H1 (cell line): Measurements from ENCODE around the gene TAS1R1. TPM values are rescaled to one million over a fixed set of nuclear protein-coding genes. Genes with fewer than 3 reads are reported as not detected.

ENCODE experiments used
- CTCF ChIA-PET: fragments of 300-600 bp; sonication (Branson Sonifier 250); formaldehyde crosslinking; loops from one replicate; lab custom pipeline; 2021; ENCODE audit not compliant: partially characterized antibody; lab: Charles Lee
- POLR2A ChIA-PET: fragments of 300-600 bp; sonication (Branson Sonifier 250); formaldehyde crosslinking; loops from one replicate; lab custom pipeline; 2021; ENCODE audit warnings: inconsistent platforms; ENCODE audit not compliant: partially characterized antibody; lab: Charles Lee
- DNase-seq, 2 experiments: peaks; one replicate each; pipeline versions ENCODE4 v3.0.0 to v3.0.0-alpha.2; 2010 to 2022; ENCODE audit warnings: low spot score in 2 of 2, low read depth in 1 of 2, mixed read lengths in 1 of 2
- FAIRE-seq: peaks from 2 replicates; lab custom pipeline; 2011; peaks lifted over from hg19 to GRCh38; lab: Jason Lieb, UNC
- H2AFZ ChIP-seq: 2 replicates; pipeline ENCODE4 v1.8.1; 2012; ENCODE audit warnings: low read length, inconsistent platforms
- H2AK5ac ChIP-seq: 2 replicates; pipeline ENCODE4 v1.6.1; 2013; ENCODE audit warnings: low read depth, low read length
- H2BK120ac ChIP-seq: replicated peaks from 2 replicates; pipeline ENCODE3; 2013; ENCODE audit warnings: low read depth, low read length, inconsistent platforms
- H2BK12ac ChIP-seq: 2 replicates; pipeline ENCODE4 v1.6.1; 2013; ENCODE audit warnings: low read depth, low read length
- H2BK15ac ChIP-seq: 2 replicates; pipeline ENCODE4 v1.6.1; 2013; ENCODE audit warnings: low read length
- H2BK20ac ChIP-seq: 2 replicates; pipeline ENCODE4 v1.6.1; 2013; ENCODE audit warnings: low read length
- H2BK5ac ChIP-seq: 2 replicates; pipeline ENCODE4 v1.6.1; 2013; ENCODE audit warnings: low read depth, low read length
- H3K14ac ChIP-seq: 2 replicates; pipeline ENCODE4 v1.6.1; 2013; ENCODE audit warnings: inconsistent platforms; ENCODE audit not compliant: insufficient read length
- H3K18ac ChIP-seq: 2 replicates; pipeline ENCODE4 v1.6.1; 2013; ENCODE audit warnings: low read length; ENCODE audit errors: extremely low read depth
- H3K23ac ChIP-seq: 2 replicates; pipeline ENCODE4 v1.6.1; 2013; ENCODE audit warnings: inconsistent platforms; ENCODE audit not compliant: insufficient read length
- H3K23me2 ChIP-seq: 2 replicates; pipeline ENCODE4 v1.6.1; 2013; ENCODE audit warnings: low read depth, low read length
- H3K27ac ChIP-seq: 2 replicates; pipeline ENCODE4 v1.6.1; 2011; ENCODE audit warnings: low read depth, low read length, inconsistent platforms
- H3K27me3 ChIP-seq, 4 experiments: replicated peaks in 1 of 4; 1 replicate in 1 of 4; 2 replicates in 3 of 4; pipeline versions ENCODE4 v1.6.1 to v1.8.1; 2011 to 2013; ENCODE audit warnings: low read length in 3 of 4, mild to moderate bottlenecking in 3 of 4, inconsistent platforms in 2 of 4, mixed read lengths in 2 of 4, moderate library complexity in 1 of 4; ENCODE audit not compliant: control insufficient read depth in 3 of 4, insufficient read depth in 3 of 4; ENCODE audit errors: extremely low read depth in 1 of 4
- H3K36me3 ChIP-seq, 4 experiments: 2 replicates each; pipeline versions ENCODE4 v1.6.1 to v1.8.1; 2011 to 2013; ENCODE audit warnings: mild to moderate bottlenecking in 4 of 4, low read length in 3 of 4, moderate library complexity in 2 of 4, control low read depth in 1 of 4, inconsistent platforms in 1 of 4; ENCODE audit not compliant: insufficient read depth in 4 of 4, control insufficient read depth in 2 of 4
- H3K4ac ChIP-seq: replicated peaks from 2 replicates; pipeline ENCODE3; 2013; ENCODE audit warnings: low read length, low read depth, mixed read lengths, inconsistent platforms; ENCODE audit not compliant: insufficient read length
- H3K4me1 ChIP-seq, 4 experiments: replicated peaks in 1 of 4; 1 replicate in 1 of 4; 2 replicates in 3 of 4; pipeline versions ENCODE4 v1.6.1 to v1.8.1; 2011 to 2013; ENCODE audit warnings: low read length in 3 of 4, inconsistent platforms in 2 of 4, mixed read lengths in 1 of 4; ENCODE audit not compliant: insufficient read depth in 4 of 4, control insufficient read depth in 3 of 4
- H3K4me2 ChIP-seq, 2 experiments: 2 replicates each; pipeline versions ENCODE4 v1.6.1 to v1.8.1; 2011 to 2013; ENCODE audit warnings: low read depth in 2 of 2, low read length in 2 of 2, control low read depth in 1 of 2, inconsistent platforms in 1 of 2, mild to moderate bottlenecking in 1 of 2; ENCODE audit not compliant: insufficient read depth in 1 of 2
- H3K4me3 ChIP-seq, 4 experiments: fragments of 200-600, 300-600 bp in 1 of 4; sonication (generic), shearing (Covaris generic), sonication (Bioruptor Twin) in 1 of 4; 2 replicates each; pipeline versions ENCODE4 v1.5.1 to v1.8.1; 2011 to 2016; ENCODE audit warnings: low read length in 4 of 4, low read depth in 3 of 4, control low read depth in 2 of 4, inconsistent platforms in 2 of 4, mild to moderate bottlenecking in 2 of 4, mixed read lengths in 1 of 4, moderate library complexity in 1 of 4; ENCODE audit not compliant: insufficient read depth in 2 of 4; ENCODE audit errors: extremely low read depth in 1 of 4
- H3K56ac ChIP-seq: replicated peaks from 2 replicates; pipeline ENCODE3; 2013; ENCODE audit warnings: low read depth, mild to moderate bottlenecking, mixed read lengths, low read length, inconsistent platforms; ENCODE audit not compliant: insufficient read length
- H3K79me1 ChIP-seq: 2 replicates; pipeline ENCODE4 v1.6.1; 2013; ENCODE audit warnings: low read depth, low read length, control low read depth
- H3K79me2 ChIP-seq, 2 experiments: 2 replicates each; pipeline versions ENCODE4 v1.6.1 to v1.8.1; 2012 to 2013; ENCODE audit warnings: low read length in 2 of 2, mild to moderate bottlenecking in 2 of 2, inconsistent platforms in 1 of 2; ENCODE audit not compliant: insufficient read depth in 2 of 2, control insufficient read depth in 1 of 2
- H3K9ac ChIP-seq, 4 experiments: replicated peaks in 1 of 4; 1 replicate in 1 of 4; 2 replicates in 3 of 4; pipeline versions ENCODE4 v1.6.1 to v1.8.1; 2011 to 2013; ENCODE audit warnings: low read depth in 3 of 4, low read length in 3 of 4, control low read depth in 2 of 4, mild to moderate bottlenecking in 2 of 4, moderate library complexity in 2 of 4, inconsistent platforms in 1 of 4; ENCODE audit errors: extremely low read depth in 1 of 4
- H3K9me3 ChIP-seq, 2 experiments: 2 replicates each; pipeline versions ENCODE4 v1.6.1 to v1.8.1; 2012 to 2013; ENCODE audit warnings: mild to moderate bottlenecking in 2 of 2, moderate library complexity in 2 of 2, control low read depth in 1 of 2, inconsistent platforms in 1 of 2, low read depth in 1 of 2, low read length in 1 of 2, mixed read lengths in 1 of 2; ENCODE audit not compliant: insufficient read depth in 2 of 2
- H4K20me1 ChIP-seq, 2 experiments: replicated peaks in 1 of 2; 2 replicates each; pipeline versions ENCODE3 to v1.8.1; 2011 to 2013; ENCODE audit warnings: inconsistent platforms in 2 of 2, low read length in 2 of 2, mild to moderate bottlenecking in 1 of 2; ENCODE audit not compliant: insufficient read depth in 2 of 2, control insufficient read depth in 1 of 2
- H4K5ac ChIP-seq: 2 replicates; pipeline ENCODE4 v1.6.1; 2013; ENCODE audit warnings: low read length, low read depth, mixed read lengths, inconsistent platforms; ENCODE audit not compliant: insufficient read length
- H4K8ac ChIP-seq: 2 replicates; pipeline ENCODE4 v1.8.0; 2013; ENCODE audit warnings: mild to moderate bottlenecking, moderate library complexity, low read length, inconsistent platforms; ENCODE audit not compliant: insufficient read depth; ENCODE audit errors: extremely low read depth
- H4K91ac ChIP-seq: replicated peaks from 2 replicates; pipeline ENCODE3; 2013; ENCODE audit warnings: low read length, mixed read lengths, inconsistent platforms; ENCODE audit not compliant: insufficient read length
- CHD1 ChIP-seq: IDR thresholded peaks from 2 replicates; pipeline ENCODE4 v1.6.1; 2012; ENCODE audit warnings: low read depth, low read length, improper control_type of control experiment
- EZH2 ChIP-seq: fragments of 200-600 bp; sonication (generic); IDR thresholded peaks from 2 replicates; pipeline ENCODE4 v1.7.1; 2012; ENCODE audit warnings: low read depth, mild to moderate bottlenecking, moderate library complexity, low read length, inconsistent platforms; ENCODE audit not compliant: severe bottlenecking
- GABPA ChIP-seq: IDR thresholded peaks from 2 replicates; pipeline ENCODE4 v1.6.1; 2011; ENCODE audit warnings: mild to moderate bottlenecking, low read length, moderate library complexity, borderline replicate concordance; ENCODE audit not compliant: insufficient read depth
- HDAC6 ChIP-seq: IDR thresholded peaks from one replicate; pipeline ENCODE4 v1.7.1; 2012; ENCODE audit warnings: low read depth, mild to moderate bottlenecking, inconsistent platforms, low read length, moderate library complexity
- MAX ChIP-seq: IDR thresholded peaks from 2 replicates; pipeline ENCODE4 v1.6.1; 2012; ENCODE audit warnings: inconsistent platforms
- POLR2AphosphoS5 ChIP-seq: IDR thresholded peaks from 2 replicates; pipeline ENCODE4 v1.6.1; 2011; ENCODE audit warnings: low read depth, low read length
- RBBP5 ChIP-seq: IDR thresholded peaks from 2 replicates; pipeline ENCODE4 v1.7.1; 2012; ENCODE audit warnings: low read depth, mild to moderate bottlenecking, inconsistent platforms, low read length, moderate library complexity, borderline replicate concordance
- SIRT6 ChIP-seq: IDR thresholded peaks from one replicate; pipeline ENCODE4 v1.7.1; 2012; ENCODE audit warnings: low read length, inconsistent platforms
- TAF7 ChIP-seq: optimal IDR thresholded peaks from 2 replicates; pipeline ENCODE3; 2011; ENCODE audit warnings: low read depth, mild to moderate bottlenecking, inconsistent platforms, low read length, moderate library complexity, borderline replicate concordance
- YY1 ChIP-seq: IDR thresholded peaks from 2 replicates; pipeline ENCODE4 v1.6.1; 2011; ENCODE audit warnings: low read depth, mild to moderate bottlenecking, low read length
- ZNF274 ChIP-seq: IDR thresholded peaks from 2 replicates; pipeline ENCODE4 v1.7.0; 2012; ENCODE audit warnings: low read length, borderline replicate concordance; ENCODE audit errors: extremely low read depth
- WGBS, 2 experiments: shearing (Covaris generic) in 1 of 2; methylation state at CpG; one replicate each; pipeline versions ENCODE4 v1.1.6 to v1.1.7; 2013 to 2015; ENCODE audit warnings: low lambda C conversion rate in 2 of 2, mixed read lengths in 2 of 2, inconsistent platforms in 1 of 2, low coverage in 1 of 2, missing lambda C conversion rate in 1 of 2; ENCODE audit not compliant: insufficient replicate concordance in 2 of 2, insufficient coverage in 1 of 2, insufficient read length in 1 of 2; ENCODE audit errors: extremely low coverage in 1 of 2, missing lambda C conversion rate in 1 of 2; 5-methylcytosine and 5-hydroxymethylcytosine counted together
- polyA plus RNA-seq, 7 experiments: library from polyadenylated mRNA; depleted of rRNA in 3 of 7; stranded (reverse) in 5 of 7; unstranded in 2 of 7; fragments of >200 nt in 5 of 7; fragments of 200-250 nt in 2 of 7; gene quantifications; 1 replicate in 5 of 7; 2 replicates in 1 of 7; 4 replicates in 1 of 7; pipeline versions ENCODE4 v1.2.1 to v1.2.3, GENCODE V29; 2011 to 2013; ENCODE audit warnings: missing spikeins in 2 of 7, mixed read lengths in 2 of 7
- total RNA-seq: library from RNA; stranded (reverse); fragmentation: NEBNext Ultra II Directional; extraction: Animal tissue kit (Norgen Biotek cat#: 25700); gene quantifications from 2 replicates; pipeline ENCODE4 v1.2.1, GENCODE V29; 2021
- TF ChIP-seq, protein P1 (sequence below): IDR thresholded peaks from 2 replicates; pipeline ENCODE4 v1.6.1; 2012; ENCODE audit warnings: inconsistent platforms

Gene TAS1R1
- total and polyA plus RNA-seq, 2 of the 8 experiments (the other 6 are each of a cell fraction or from before 2014, with no cell fraction given), result 0.26 TPM; not detected in 1

DNA sequence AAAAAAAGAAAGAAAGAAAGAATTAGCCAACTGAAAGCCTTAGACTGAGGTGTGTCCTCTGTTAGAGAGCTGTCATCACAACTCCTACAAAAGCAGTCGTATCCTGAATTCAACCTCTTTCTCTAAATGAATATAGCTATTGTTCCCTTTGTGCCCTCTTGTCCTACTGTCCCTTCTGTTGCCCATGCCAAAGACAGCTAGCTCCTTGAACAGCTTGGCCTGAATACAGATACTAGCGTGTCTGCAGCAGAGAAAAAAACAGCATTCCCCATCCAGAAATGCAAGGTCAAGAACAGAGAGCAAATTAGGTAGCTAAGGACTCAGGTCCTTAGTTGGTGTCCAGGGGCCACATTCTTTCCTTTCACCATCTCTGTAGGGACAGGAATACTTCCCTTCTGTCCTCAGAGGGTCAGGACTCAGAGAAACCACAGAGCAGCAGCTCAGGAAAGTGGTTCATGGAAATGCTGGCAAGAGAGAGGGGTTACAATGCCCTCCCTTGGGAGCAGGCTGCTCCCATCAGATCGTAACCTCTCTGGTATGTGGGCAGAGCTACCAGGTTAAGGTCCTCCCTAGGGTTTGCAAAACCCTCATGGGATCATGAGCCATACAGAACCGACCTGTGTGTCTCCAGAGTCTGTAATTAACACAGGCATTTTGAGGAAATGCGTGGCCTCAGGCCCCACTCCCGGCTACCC lies 22.9 kb downstream of the TAS1R1 start:
- no peak overlapping the region for H4K91ac ChIP-seq
- no peaks in the 10 kb centered on the region for H3K36me3 ChIP-seq
- H2AFZ ChIP-seq, result no peak overlapping the region
- no peak overlapping the region for H3K27ac ChIP-seq
- H4K5ac ChIP-seq, result no peak overlapping the region
- no peak overlapping the region for H3K9ac ChIP-seq
- H3K23ac ChIP-seq, result no peak overlapping the region
- peaks cover 5% of the 10 kb centered on the region for H3K23me2 ChIP-seq
- H3K79me1 ChIP-seq, result peaks cover 5% of the 10 kb centered on the region
- no peak overlapping the region for H3K14ac ChIP-seq
- H3K18ac ChIP-seq, result no peak overlapping the region
- H3K4me1 ChIP-seq, result peaks cover 0 to 17% (median 15%) of the 10 kb centered on the region in 4 experiments; a peak in 6 of 7 replicates
- DNase-seq (no peak), FAIRE-seq (no peak)
- H3K79me2 ChIP-seq, result peaks cover 0 to 13% of the 10 kb centered on the region in 2 experiments; a peak in 1 of 4 replicates
- H2BK120ac ChIP-seq, result no peak overlapping the region
- no peak overlapping the region for H2BK15ac ChIP-seq
- no peak overlapping the region for H2BK20ac ChIP-seq
- H2AK5ac ChIP-seq, result no peak overlapping the region
- no peaks in the 10 kb centered on the region; a peak in 2 of 7 replicates for H3K27me3 ChIP-seq
- ChIA-PET POLR2A (interaction anchor here (1.1 to 17.4 kb wide), 5 partner anchors 10 to 54 kb away, joined by 3 to 196 read pairs (median 6); partner anchors contain the start of genes KLHL21, NOL9 and TAS1R1), CTCF (interaction anchor here (0.6 to 5.1 kb wide), 5 partner anchors 10 to 69 kb away, joined by 3 to 19 read pairs (median 4); partner anchors contain the start of genes NOL9 and TAS1R1)
- no peaks in the 10 kb centered on the region for H3K9me3 ChIP-seq
- no peak overlapping the region for H3K56ac ChIP-seq
- WGBS, 2 experiments, result 79% methylated on average over 6 of the region's 6 CpGs; no CpG with 5 or more reads in 1 of the 2 experiments
- no peak overlapping the region for H3K4ac ChIP-seq
- peaks cover 0 to 12% of the 10 kb centered on the region in 2 experiments for H4K20me1 ChIP-seq
- no peak overlapping the region for H2BK5ac ChIP-seq
- H4K8ac ChIP-seq, result no peak overlapping the region; the same call in 1 of the 2 replicates
- no peak overlapping the region for H3K4me2 ChIP-seq
- H2BK12ac ChIP-seq, result no peak overlapping the region
- no peak overlapping the region for H3K4me3 ChIP-seq
- TF ChIP-seq HDAC6 (no peak), MAX (no peak), YY1 (no peak), RBBP5 (no peak), GABPA (no peak), CHD1 (no peak), ZNF274 (no peak), EZH2 (no peak), POLR2AphosphoS5 (no peak), SIRT6 (no peak), TAF7 (no peak)
- TF ChIP-seq, protein P1, sequence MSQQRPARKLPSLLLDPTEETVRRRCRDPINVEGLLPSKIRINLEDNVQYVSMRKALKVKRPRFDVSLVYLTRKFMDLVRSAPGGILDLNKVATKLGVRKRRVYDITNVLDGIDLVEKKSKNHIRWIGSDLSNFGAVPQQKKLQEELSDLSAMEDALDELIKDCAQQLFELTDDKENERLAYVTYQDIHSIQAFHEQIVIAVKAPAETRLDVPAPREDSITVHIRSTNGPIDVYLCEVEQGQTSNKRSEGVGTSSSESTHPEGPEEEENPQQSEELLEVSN, result no peak
